Purkinje cell (primary cell): Measurements from ENCODE around the gene BTBD10. TPM values are rescaled to one million over a fixed set of nuclear protein-coding genes. Genes with fewer than 3 reads are reported as not detected.

Source experiments
- polyA plus RNA-seq: library from polyadenylated mRNA; unstranded; fragments of >200 nt; fragmentation: Nextera tagmentation; gene quantifications from 2 replicates; pipeline ENCODE4 v1.2.1, GENCODE V29; 2014

The BTBD10 gene
- 244 and 267 TPM in 2 replicates for polyA plus RNA-seq

GRCh38 chr11:13462901-13463778 lies at the start of gene BTBD10:
Gene BTBD10, minus strand, starts transcription at chr11:13463222. Its CDS starts 18,098 bp downstream, at chr11:13445124.

GRCh38 chr11:13495929-13496328 lies 32.9 kb upstream of the BTBD10 start, which contains the start of gene PTH:
Gene PTH, minus strand, starts transcription at chr11:13495997. Its CDS starts 3,142 bp downstream, at chr11:13492855.

Other genes starting within 250 kb of the BTBD10 start
- 78.3 and 126 TPM in 2 replicates for gene BMAL1, start 185.4 kb downstream of the BTBD10 start, polyA plus RNA-seq
- not detected in 2 replicates for gene PTH, start 32.8 kb upstream of the BTBD10 start, polyA plus RNA-seq
- 43.3 and 44.2 TPM in 2 replicates for gene FAR1, start 205.4 kb upstream of the BTBD10 start, polyA plus RNA-seq